ENCODE results near the gene PTPRB.

The PTPRB gene

GRCh38 chr12:70486588-70486987, 150.6 kb downstream of the PTPRB start:
- TF ChIP-seq CTCF (IDR thresholded peaks at IDR 0.05; ENCODE audit: insufficient read depth, low read depth, low read length, missing control alignments) = no peak
- DNase-seq (ENCODE audit: low read depth) = no peak
- H3K4me3 ChIP-seq (ENCODE audit: low read depth, low read length) = no peak overlapping the region

GRCh38 chr12:70485704-70486103, 151.5 kb downstream of the PTPRB start:
- no peak for DNase-seq (ENCODE audit: low read depth)
- TF ChIP-seq CTCF (IDR thresholded peaks at IDR 0.05; ENCODE audit: insufficient read depth, low read depth, low read length, missing control alignments) = no peak
- no peak overlapping the region for H3K4me3 ChIP-seq (ENCODE audit: low read depth, low read length)

GRCh38 chr12:70484464-70484863, 152.8 kb downstream of the PTPRB start:
- TF ChIP-seq CTCF (IDR thresholded peaks at IDR 0.05; ENCODE audit: insufficient read depth, low read depth, low read length, missing control alignments) = no peak
- no peak for DNase-seq (ENCODE audit: low read depth)
- no peak overlapping the region for H3K4me3 ChIP-seq (ENCODE audit: low read depth, low read length)

GRCh38 chr12:70482764-70483163, 154.5 kb downstream of the PTPRB start:
- no peak for TF ChIP-seq CTCF (IDR thresholded peaks at IDR 0.05; ENCODE audit: insufficient read depth, low read depth, low read length, missing control alignments)
- DNase-seq (ENCODE audit: low read depth) = no peak
- H3K4me3 ChIP-seq (ENCODE audit: low read depth, low read length) = no peak overlapping the region

GRCh38 chr12:70469221-70469820, 167.9 kb downstream of the PTPRB start:
- no peak for DNase-seq (ENCODE audit: low read depth)
- no peak for TF ChIP-seq CTCF (IDR thresholded peaks at IDR 0.05; ENCODE audit: insufficient read depth, low read depth, low read length, missing control alignments)
- H3K4me3 ChIP-seq (ENCODE audit: low read depth, low read length) = no peak overlapping the region

GRCh38 chr12:70468741-70469140, 168.5 kb downstream of the PTPRB start:
- DNase-seq (ENCODE audit: low read depth) = no peak
- no peak overlapping the region for H3K4me3 ChIP-seq (ENCODE audit: low read depth, low read length)
- no peak for TF ChIP-seq CTCF (IDR thresholded peaks at IDR 0.05; ENCODE audit: insufficient read depth, low read depth, low read length, missing control alignments)
